Measurements from ENCODE around the gene PTPN2. TPM values are rescaled to one million over a fixed set of nuclear protein-coding genes. Genes with fewer than 3 reads are reported as not detected.

The PTPN2 gene
- total RNA-seq, 2 donors from 2014 or later: 47.3 to 48.5 TPM

- no peak overlapping the region for H3K27ac ChIP-seq (ENCODE audit: low read depth, low read length)
- H3K4me3 ChIP-seq (ENCODE audit: low read length): no peak overlapping the region
Measured at GRCh38 chr18:12754511-12754910, 129.5 kb downstream of the PTPN2 start.

GRCh38 chr18:12751891-12752290 is 132.1 kb downstream of the PTPN2 start:
- no peaks in the 10 kb centered on the region for H3K36me3 ChIP-seq (ENCODE audit: control insufficient read depth, insufficient read depth, low read length)

More at GRCh38 chr18:12754511-12754910, 129.5 kb downstream of the PTPN2 start:
- Mint-ChIP-seq H3K4me1 (no peaks in the 10 kb centered on the region), H3K4me3 (no peak overlapping the region), H3K36me3 (ENCODE audit: low read depth) (no peaks in the 10 kb centered on the region), H3K9me3 (no peaks in the 10 kb centered on the region), H3K27ac (no peak overlapping the region), H3K27me3 (ENCODE audit: insufficient read depth) (no peaks in the 10 kb centered on the region)
- no peaks in the 10 kb centered on the region for H3K9me3 ChIP-seq (ENCODE audit: control insufficient read depth, low read length)
- no peak for TF ChIP-seq CTCF (conservative IDR thresholded peaks at IDR 0.05)
- H3K36me3 ChIP-seq (ENCODE audit: control insufficient read depth, insufficient read depth, low read length): no peaks in the 10 kb centered on the region
- no peaks in the 10 kb centered on the region for H3K4me1 ChIP-seq (ENCODE audit: control insufficient read depth, insufficient read depth, low read length)
- no peak overlapping the region for H3K9ac ChIP-seq (ENCODE audit: extremely low read depth, low read length, poor library complexity, severe bottlenecking)
- no peaks in the 10 kb centered on the region for H3K27me3 ChIP-seq (ENCODE audit: control insufficient read depth, insufficient read depth, low read length, poor library complexity, severe bottlenecking)
- WGBS, 2 experiments (ENCODE audit: insufficient coverage in 1 of 2, insufficient read length in 1 of 2): 95% methylated on average over 6 of the region's 6 CpGs; no CpG with 5 or more reads in 1 of the 2 experiments
- no peak for DNase-seq

GRCh38 chr18:12751503-12751884 is 132.5 kb downstream of the PTPN2 start:
- no peaks in the 10 kb centered on the region for H3K4me1 ChIP-seq (ENCODE audit: control insufficient read depth, insufficient read depth, low read length)
- no peaks in the 10 kb centered on the region for H3K27me3 ChIP-seq (ENCODE audit: control insufficient read depth, insufficient read depth, low read length, poor library complexity, severe bottlenecking)
- no peak for DNase-seq
- no peak for TF ChIP-seq CTCF (conservative IDR thresholded peaks at IDR 0.05)
- Mint-ChIP-seq H3K36me3 (ENCODE audit: low read depth) (no peaks in the 10 kb centered on the region), H3K27ac (no peak overlapping the region), H3K4me3 (no peak overlapping the region), H3K9me3 (no peaks in the 10 kb centered on the region), H3K4me1 (no peaks in the 10 kb centered on the region), H3K27me3 (ENCODE audit: insufficient read depth) (no peaks in the 10 kb centered on the region)
- no peaks in the 10 kb centered on the region for H3K36me3 ChIP-seq (ENCODE audit: control insufficient read depth, insufficient read depth, low read length)
- 91 to 100% methylated on average over 3 to 5 of the region's 5 CpGs for WGBS, 2 experiments (ENCODE audit: insufficient coverage in 1 of 2, insufficient read length in 1 of 2)
- H3K9me3 ChIP-seq (ENCODE audit: control insufficient read depth, low read length): no peaks in the 10 kb centered on the region
- H3K9ac ChIP-seq (ENCODE audit: extremely low read depth, low read length, poor library complexity, severe bottlenecking): no peak overlapping the region
- H3K27ac ChIP-seq (ENCODE audit: low read depth, low read length): no peak overlapping the region
- no peak overlapping the region for H3K4me3 ChIP-seq (ENCODE audit: low read length)

More at GRCh38 chr18:12751891-12752290, 132.1 kb downstream of the PTPN2 start:
- no peaks in the 10 kb centered on the region for H3K9me3 Mint-ChIP-seq
- H3K27me3 Mint-ChIP-seq (ENCODE audit: insufficient read depth): no peaks in the 10 kb centered on the region
- no peak overlapping the region for H3K27ac ChIP-seq (ENCODE audit: low read depth, low read length)
- DNase-seq: no peak
- no peaks in the 10 kb centered on the region for H3K36me3 Mint-ChIP-seq (ENCODE audit: low read depth)
- no peaks in the 10 kb centered on the region for H3K9me3 ChIP-seq (ENCODE audit: control insufficient read depth, low read length)
- H3K4me3 Mint-ChIP-seq: no peak overlapping the region
- H3K27ac Mint-ChIP-seq: no peak overlapping the region
- H3K4me1 Mint-ChIP-seq: no peaks in the 10 kb centered on the region
- 99 to 100% methylated on average over 1 to 4 of the region's 4 CpGs for WGBS, 2 experiments (ENCODE audit: insufficient coverage in 1 of 2, insufficient read length in 1 of 2)
- H3K27me3 ChIP-seq (ENCODE audit: control insufficient read depth, insufficient read depth, low read length, poor library complexity, severe bottlenecking): no peaks in the 10 kb centered on the region
- H3K4me1 ChIP-seq (ENCODE audit: control insufficient read depth, insufficient read depth, low read length): no peaks in the 10 kb centered on the region
- no peak overlapping the region for H3K4me3 ChIP-seq (ENCODE audit: low read length)
- H3K9ac ChIP-seq (ENCODE audit: extremely low read depth, low read length, poor library complexity, severe bottlenecking): no peak overlapping the region
- TF ChIP-seq CTCF (conservative IDR thresholded peaks at IDR 0.05): no peak
